Epithelial cell of esophagus (primary cell): Measurements from ENCODE around the gene HEBP1.

Source experiments
- DNase-seq: peaks from one replicate; pipeline ENCODE4 v3.0.0; 2010; ENCODE audit warnings: low read depth
- H3K4me3 ChIP-seq: 2 replicates; pipeline ENCODE4 v1.5.1; 2011; ENCODE audit warnings: mild to moderate bottlenecking, low read length, control low read depth
- CTCF ChIP-seq: IDR thresholded peaks from 2 replicates; pipeline ENCODE4 v1.5.1; 2011; ENCODE audit warnings: low read depth, mild to moderate bottlenecking, low read length, control low read depth, inconsistent platforms; ENCODE audit not compliant: insufficient read depth; ENCODE audit errors: missing control alignments

HEBP1 gene

DNA sequence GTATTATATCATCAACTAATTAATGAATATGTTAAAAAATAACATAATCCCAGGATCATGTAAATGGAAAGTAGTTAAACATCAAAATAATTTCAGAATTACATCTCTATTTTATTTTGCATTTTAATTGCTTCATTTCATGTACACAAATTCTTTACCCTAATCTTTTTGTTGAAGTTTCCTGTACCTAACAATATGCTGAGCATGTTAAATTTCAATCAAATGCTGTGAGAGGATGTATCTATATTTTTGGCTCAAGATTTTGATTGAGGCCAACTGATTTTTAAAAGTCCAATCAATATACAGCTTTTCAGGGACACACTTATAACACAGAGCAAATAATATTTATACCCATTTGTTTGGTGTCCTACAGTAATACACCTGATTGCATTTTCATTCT lies 54.5 kb downstream of the HEBP1 start:
- no peak overlapping the region for H3K4me3 ChIP-seq
- DNase-seq = no peak
- TF ChIP-seq CTCF = no peak

- DNase-seq = no peak
- TF ChIP-seq CTCF = no peak
- no peak overlapping the region for H3K4me3 ChIP-seq
These were observed 56.3 kb downstream of the HEBP1 start for GRCh38 chr12:12943586-12944260.

DNA sequence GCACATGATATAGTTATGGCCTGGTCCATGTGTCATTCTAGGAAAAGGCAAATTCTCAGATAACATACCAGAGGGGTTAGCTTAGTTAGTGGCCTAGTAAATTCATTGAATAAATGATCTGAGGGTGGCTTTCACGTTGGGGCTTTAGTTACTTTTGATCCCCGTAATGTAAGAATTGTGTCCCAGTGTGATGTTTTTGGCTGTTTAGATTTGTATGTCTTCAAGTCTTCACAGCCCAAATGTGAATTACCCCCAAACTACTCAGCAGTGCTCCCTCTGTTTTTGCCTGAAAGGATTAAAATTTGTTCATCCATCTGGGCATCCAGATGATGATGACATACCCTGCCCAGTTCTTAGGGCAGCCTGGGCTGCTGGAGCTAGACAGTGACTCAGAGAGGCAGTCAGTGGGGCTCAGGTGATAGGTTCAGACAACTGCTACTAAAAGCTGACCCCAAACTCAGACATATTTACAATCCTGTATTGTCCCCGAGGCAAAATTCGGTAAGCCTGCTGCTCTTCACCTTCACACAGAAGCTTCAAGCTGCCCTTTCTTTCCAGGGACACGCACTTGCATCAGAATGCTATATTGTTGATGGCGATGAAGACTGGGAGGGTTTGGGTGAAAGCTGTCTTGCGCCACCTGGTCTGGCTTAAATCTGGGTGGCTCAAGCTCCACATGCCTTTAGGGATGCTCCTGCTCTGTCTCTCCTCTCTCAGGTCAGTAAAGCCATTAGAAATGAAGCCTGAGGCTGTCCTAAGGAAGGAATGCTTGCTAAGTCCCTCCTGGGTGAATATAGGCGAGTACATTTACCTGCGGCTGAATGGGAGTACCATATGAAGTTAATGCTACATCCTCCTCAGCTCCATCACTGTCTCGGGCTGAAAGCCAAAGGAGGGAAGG lies 58.4 kb downstream of the HEBP1 start:
- peak; percentile 24 for DNase-seq
- TF ChIP-seq CTCF = no peak

DNA sequence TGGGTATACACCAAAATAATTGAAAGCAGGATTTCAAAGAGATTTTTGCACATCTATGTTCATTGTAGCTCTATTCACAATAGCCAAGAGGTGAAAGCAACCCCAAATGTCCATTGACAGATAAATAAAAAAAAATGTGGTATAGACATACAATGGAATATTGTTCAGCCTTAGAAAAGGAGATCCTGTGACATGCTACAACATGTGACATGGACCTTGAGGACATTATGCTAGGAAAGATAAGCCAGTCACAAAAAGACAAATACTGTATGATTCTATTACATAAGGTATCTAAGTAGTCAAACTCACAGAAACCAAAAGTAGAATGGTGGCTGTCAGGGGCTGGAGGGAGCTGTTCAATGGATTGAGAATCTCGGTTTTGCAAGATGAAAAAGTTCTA lies 60.2 kb downstream of the HEBP1 start:
- TF ChIP-seq CTCF = no peak
- H3K4me3 ChIP-seq = no peak overlapping the region
- DNase-seq = no peak

More for the DNA sequence above, 58.4 kb downstream of the HEBP1 start:
- H3K4me3 ChIP-seq = no peak overlapping the region

- no peak overlapping the region for H3K4me3 ChIP-seq
- no peak for DNase-seq
- TF ChIP-seq CTCF = no peak
These were observed 61.5 kb downstream of the HEBP1 start for GRCh38 chr12:12938541-12938940.

GRCh38 chr12:12936983-12937491 lies 63.0 kb downstream of the HEBP1 start:
- no peak overlapping the region for H3K4me3 ChIP-seq
- no peak for TF ChIP-seq CTCF
- DNase-seq = no peak
